ENCODE measurements around the gene YPEL2.

YPEL2 gene

DNA sequence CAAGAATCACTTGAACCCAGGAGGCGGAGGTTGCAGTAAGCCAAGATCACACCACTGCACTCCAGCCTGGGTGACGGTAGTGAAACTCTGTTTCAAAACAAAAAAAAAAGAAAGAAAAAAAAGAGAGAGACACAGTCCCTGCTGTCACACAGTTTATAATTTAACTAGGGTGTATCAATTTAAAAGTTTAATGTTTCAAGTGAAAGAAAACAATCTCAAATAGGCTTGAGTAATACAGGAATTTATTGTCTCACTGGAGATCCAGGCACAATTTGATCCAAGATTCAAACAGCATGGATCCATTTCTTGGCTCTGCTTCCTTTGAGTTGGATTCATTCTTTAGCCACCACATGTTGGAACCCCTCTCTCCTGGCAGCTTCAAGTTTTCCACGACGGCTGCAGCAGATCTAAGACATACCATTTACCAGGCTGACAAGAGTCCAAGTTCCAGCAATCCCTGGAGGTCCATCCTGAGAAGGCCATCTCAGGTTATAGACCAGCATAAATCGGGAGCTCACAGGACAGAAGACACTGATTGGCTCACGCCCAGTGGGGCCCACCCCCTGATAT lies 97.5 kb downstream of the YPEL2 start:
- DNase-seq (ENCODE audit: low read depth in 2 of 2): no peak

DNA sequence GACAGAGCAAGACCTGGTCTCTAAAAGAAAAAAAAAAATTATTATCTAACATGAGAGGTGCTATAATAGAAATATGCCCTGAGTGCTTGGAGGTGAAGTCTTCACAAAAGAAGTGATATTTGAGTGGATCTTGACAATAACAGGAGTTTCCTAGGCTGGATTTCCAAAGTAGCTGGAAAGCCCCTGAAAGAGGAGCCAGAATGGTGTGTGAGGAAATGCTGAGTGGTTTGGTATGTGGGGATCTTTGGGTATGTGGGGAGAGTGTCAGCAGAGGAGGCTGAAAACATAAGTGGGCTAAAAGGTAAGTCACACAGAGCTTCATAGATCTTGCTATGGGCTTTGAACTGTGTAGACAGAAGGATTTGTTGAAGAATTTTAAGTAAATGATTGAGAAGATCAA lies 100.1 kb downstream of the YPEL2 start:
- no peak for DNase-seq (ENCODE audit: low read depth in 2 of 2)

DNA sequence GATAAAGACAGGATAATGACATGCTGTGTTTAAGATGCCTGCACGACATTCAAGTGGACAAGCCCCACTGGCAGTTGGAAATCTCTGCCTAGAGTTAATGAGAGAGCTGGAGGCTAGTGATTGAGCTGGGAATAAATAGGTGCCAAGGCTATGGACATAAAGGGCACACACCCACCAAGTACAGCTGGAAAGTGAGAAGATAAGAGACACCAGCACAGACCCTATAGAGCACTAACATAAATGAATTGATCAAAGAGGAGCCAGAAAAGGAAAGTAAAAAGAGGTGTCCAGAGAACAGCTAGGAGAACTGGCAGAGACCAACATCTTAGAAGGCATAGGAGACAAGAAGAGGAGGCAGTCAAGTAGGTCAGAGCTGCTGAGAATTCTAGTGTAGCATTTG lies 101.2 kb downstream of the YPEL2 start:
- DNase-seq (ENCODE audit: low read depth in 2 of 2): no peak

DNA sequence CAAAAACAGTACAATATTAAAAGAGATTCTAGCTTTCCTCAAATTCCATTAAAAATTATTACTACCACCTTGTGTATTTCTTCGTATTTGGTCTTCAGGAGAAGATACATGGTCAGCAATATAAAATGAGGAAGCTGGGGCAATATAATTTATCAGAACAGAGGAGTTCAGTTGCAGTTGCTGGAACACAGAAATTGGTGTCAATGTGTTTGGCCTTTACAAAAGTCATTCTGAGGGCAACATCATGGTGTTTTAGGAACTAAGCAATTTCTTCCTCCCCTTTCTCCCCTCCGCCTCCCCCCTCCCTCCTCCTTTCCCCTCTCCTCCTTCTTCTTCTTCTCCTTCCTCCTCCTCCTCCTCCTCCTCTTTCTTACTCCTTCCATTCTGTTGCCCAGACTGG lies 102.1 kb downstream of the YPEL2 start:
- DNase-seq (ENCODE audit: low read depth in 2 of 2): no peak

DNA sequence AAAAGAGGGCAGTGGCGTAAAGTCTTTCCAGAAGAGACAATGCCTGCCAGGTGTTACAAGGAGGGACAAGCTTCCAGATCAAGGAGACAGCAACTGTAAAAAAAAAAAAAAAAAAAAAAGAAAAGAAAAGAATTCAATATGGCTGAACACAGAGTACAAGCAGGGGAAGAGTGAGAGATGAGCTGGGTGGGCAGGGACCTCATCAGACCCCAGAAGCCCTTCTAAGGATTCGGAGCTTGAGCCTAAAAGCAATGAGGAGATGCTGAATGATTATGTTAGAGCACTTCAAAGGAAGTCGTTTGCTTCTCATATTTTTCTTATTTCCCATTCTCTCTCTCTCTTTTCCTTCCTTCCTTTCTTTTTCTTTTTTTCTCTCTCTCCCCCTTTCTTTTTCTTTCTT lies 103.0 kb downstream of the YPEL2 start:
- no peak for DNase-seq (ENCODE audit: low read depth in 2 of 2)

DNA sequence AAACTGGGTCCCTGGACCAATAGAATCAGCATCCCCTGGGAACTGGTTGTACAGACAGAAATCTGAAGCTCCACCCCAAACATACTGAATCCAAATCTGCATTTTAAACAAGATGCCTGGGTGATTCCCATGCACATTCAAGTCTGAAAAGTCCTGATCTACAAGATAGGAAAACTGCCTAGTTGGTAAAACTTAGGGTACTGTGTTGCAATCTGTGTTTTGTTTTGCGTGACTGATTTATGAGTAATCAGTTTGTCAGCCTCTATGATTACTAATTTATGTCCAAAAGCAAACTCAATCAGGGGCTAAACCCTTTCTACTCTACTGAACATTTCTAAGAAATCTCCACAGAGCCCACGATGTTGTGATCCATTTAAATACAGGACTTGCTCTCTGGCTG lies 103.8 kb downstream of the YPEL2 start:
- no peak for DNase-seq (ENCODE audit: low read depth in 2 of 2)

DNA sequence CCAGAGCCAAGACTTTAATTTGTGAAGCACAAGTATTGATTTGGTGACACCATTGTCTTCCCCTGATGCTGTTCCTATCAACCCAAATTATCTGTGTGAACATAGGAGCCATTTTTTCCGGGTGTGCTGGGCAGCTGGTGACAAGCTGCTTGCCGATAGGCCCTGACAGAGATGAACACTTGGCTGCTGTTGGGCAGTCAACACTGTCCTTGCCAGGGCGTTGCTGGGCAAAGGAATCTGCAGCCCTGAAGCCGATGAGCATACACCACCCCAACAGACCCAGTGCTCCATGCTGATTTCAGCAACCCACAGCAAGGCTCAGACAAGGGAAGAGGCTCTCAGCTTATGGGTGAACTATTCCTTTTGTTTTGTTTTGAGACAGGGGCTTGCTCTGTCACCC lies 105.4 kb downstream of the YPEL2 start:
- no peak for DNase-seq (ENCODE audit: low read depth in 2 of 2)

DNA sequence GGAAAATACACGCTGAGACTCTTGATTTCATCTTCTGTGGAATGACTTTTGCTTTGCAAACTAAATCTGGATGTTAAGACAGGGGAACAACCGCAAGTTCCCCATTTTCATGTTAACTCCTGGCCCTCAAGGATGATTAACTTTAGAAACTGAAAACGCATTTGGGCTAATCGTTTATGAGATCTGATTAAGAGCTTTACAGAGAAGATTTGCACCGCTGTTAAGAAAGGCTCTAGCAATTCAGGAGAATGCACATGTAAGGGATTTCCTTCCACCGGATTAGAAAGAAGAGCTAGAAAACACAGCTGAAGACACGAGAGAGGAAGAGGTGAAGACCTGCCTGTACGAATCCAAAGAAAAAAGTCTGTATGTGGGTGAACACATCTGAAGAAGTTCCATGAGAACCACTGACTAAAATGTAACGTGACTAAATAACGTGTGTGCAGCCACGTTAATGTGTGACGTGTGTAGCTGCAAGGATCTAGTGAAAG lies 106.4 kb downstream of the YPEL2 start:
- no peak for DNase-seq (ENCODE audit: low read depth in 2 of 2)

DNA sequence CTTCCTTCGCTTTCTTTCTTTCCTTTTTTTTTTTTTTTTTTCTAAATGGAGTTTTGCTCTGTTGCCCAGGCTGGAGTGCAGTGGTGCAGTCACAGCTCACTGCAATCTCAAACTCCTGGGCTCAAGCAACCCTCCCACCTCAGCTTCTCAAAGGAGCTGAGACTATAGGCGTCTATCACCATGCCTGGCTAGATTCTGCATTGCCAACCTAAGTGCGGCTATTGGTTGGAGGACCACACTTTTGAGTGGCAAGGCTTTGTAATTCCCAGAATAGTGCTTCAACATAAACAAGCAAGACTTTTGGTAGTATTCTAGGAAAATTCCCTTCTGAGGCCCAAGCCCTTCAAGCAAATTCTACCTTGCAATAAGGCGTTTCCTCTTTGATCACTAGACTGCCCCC lies 107.8 kb downstream of the YPEL2 start:
- DNase-seq (ENCODE audit: low read depth in 2 of 2): no peak

DNA sequence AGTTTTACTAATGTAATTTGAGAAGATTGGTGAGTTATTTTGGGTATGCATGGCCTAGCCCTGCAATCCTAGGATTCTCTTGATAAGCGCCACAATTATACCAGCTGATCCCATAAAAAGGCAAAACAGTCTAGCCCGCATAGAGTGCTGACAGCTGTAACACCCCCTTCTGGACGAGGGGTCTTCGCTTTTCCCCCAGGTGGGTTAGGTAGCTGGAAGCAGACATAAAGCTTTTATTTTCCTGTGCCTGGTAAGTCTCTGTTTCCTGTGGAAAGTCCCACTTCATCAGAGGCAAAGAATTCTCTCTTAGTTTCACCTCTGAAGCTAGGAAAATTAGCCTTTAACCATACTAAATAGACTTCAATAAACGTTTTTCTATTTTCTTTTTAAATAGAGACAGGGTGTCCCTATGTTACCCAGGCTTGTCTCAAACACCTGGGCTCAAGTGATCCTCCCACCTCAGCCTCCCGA lies 108.3 kb downstream of the YPEL2 start:
- no peak for DNase-seq (ENCODE audit: low read depth in 2 of 2)

DNA sequence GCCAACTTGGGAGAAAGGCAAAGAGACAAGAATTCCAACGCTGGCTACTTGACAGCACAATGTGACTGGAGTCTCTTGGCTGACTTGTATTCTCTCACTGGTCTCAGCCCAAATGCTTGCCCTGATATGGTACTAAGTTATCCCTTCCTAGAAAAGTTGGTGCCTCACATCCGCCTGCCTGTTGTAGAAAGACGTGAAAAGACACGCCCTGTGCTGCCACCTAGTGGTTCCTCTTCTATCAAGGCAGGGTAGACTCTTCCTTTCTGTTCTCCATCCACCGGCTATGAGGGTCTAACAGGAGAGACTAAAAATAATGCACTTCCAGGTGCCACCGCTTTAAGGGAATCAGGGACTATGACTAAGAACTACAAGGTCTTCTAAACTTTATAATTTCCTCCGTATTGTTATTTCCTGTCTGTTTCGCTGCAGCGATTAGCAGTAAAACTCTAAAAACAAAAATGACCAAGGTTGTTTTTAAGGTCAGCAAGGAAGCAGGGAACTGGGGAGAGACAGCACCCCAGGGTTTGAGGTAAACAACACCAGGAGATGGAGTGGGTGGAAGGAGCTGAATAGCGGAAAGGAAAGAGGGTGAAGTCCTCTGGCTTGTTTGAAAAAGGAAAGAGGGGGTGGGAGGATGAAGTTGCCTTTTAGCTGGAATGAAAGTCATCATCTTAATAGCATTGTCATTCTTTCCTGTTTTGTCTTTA lies 109.5 kb downstream of the YPEL2 start:
- peak; percentile 72 to 85 for DNase-seq (ENCODE audit: low read depth in 2 of 2)

DNA sequence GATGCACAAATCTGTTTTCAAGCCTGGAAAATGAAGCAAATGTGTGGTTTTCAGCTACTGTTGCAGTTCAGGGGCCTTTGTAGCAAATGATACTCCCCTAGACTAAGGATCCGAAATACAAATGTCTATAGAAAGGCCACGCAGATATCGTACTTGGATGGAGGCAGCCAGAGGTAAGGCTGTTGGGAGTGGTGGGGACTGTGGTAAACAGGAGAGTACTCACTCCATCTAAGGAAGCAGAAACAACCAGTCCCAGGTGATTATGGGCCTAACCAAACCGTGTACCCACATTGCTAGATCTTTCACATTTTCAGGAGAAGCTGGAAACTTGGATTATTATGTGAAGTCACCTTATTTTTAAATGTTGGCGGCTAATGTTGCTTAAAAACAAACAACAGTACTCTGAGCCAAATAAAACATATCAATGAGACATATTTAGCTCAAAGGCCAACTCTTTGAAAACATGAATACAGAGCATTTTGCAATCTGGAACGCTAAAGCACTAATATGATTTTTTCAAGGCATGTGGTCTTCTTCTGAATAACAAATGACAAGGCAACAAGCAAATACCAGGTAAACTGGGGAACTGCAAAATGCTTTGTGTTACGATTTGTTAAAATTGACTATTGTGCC lies 110.1 kb downstream of the YPEL2 start:
- DNase-seq (ENCODE audit: low read depth in 2 of 2): no peak

DNA sequence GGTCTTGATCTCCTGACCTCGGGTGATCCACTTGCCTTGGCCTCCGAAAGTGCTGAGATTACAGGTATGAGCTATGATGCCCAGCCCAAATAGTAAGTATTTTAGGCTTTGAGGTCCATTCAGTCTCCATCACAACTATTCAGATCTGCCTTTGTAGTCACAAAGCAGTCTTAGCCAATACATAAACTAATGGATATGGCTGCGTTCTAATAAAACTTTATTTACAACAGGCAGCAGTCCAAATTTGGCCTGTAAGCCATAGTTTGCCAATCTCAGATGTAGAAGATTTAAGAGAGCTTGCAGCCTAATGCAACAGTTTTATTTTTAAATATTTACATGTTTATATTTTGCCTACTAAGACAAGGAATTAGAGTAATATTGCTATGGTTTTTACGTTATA lies 111.7 kb downstream of the YPEL2 start:
- DNase-seq (ENCODE audit: low read depth in 2 of 2): no peak
